Caco-2 (cell line): ENCODE measurements around the gene GCH1. TPM values are rescaled to one million over a fixed set of nuclear protein-coding genes. Genes with fewer than 3 reads are reported as not detected.

Experiments used
- BruUV-seq: library from RNA; stranded (reverse); fragments of 400-500 nt; replicated peaks from 2 replicates; lab custom pipeline; 2021; lab: Mats Ljungman, UMichigan
- CTCF ChIA-PET: fragments of 300-600 bp; sonication (Branson Sonifier 250); formaldehyde crosslinking; loops from one replicate; lab custom pipeline; 2022; ENCODE audit warnings: antibody characterized with exemption; lab: Charles Lee
- POLR2A ChIA-PET: fragments of 300-600 bp; sonication (Branson Sonifier 250); formaldehyde crosslinking; loops from one replicate; lab custom pipeline; 2022; ENCODE audit warnings: antibody characterized with exemption; lab: Charles Lee
- DNase-seq, 2 experiments: peaks; one replicate each; pipeline versions ENCODE4 v3.0.0 to v3.0.0-alpha.2; 2020 to 2022
- H3K27me3 ChIP-seq: replicated peaks from 2 replicates; pipeline ENCODE4 v1.6.0; 2011; ENCODE audit warnings: low read length; ENCODE audit not compliant: control insufficient read depth, insufficient read depth
- H3K36me3 ChIP-seq: 2 replicates; pipeline ENCODE4 v1.5.1; 2011; ENCODE audit warnings: low read length; ENCODE audit not compliant: control insufficient read depth, insufficient read depth
- H3K4me1 ChIP-seq: fragments of 250-450 bp; sonication (Bioruptor Pico); 2 replicates; pipeline ENCODE4 v1.5.1; 2020; ENCODE audit warnings: mild to moderate bottlenecking
- H3K4me3 ChIP-seq: 2 replicates; pipeline ENCODE4 v1.5.1; 2011; ENCODE audit warnings: low read depth, mild to moderate bottlenecking, control low read depth, low read length
- H3K9me3 ChIP-seq: fragments of 250-450 bp; sonication (Bioruptor Pico); 2 replicates; pipeline ENCODE4 v1.5.1; 2020; ENCODE audit warnings: mild to moderate bottlenecking, moderate library complexity
- H3K27ac Mint-ChIP-seq: one replicate; pipeline ENCODE4 v1.8.0; 2022; ENCODE audit warnings: mixed read lengths; ENCODE audit not compliant: unreplicated experiment
- H3K27me3 Mint-ChIP-seq: one replicate; pipeline ENCODE4 v1.8.0; 2022; ENCODE audit warnings: mixed read lengths; ENCODE audit not compliant: insufficient read depth, unreplicated experiment
- H3K36me3 Mint-ChIP-seq: one replicate; pipeline ENCODE4 v1.8.0; 2022; ENCODE audit warnings: mild to moderate bottlenecking, mixed read lengths; ENCODE audit not compliant: insufficient read depth, unreplicated experiment
- H3K4me1 Mint-ChIP-seq: one replicate; pipeline ENCODE4 v1.8.0; 2022; ENCODE audit warnings: low read depth, mixed read lengths; ENCODE audit not compliant: unreplicated experiment
- H3K4me3 Mint-ChIP-seq: one replicate; pipeline ENCODE4 v1.8.0; 2022; ENCODE audit warnings: mild to moderate bottlenecking, moderate library complexity, mixed read lengths; ENCODE audit not compliant: unreplicated experiment
- H3K9me3 Mint-ChIP-seq: one replicate; pipeline ENCODE4 v1.8.0; 2022; ENCODE audit warnings: mixed read lengths; ENCODE audit not compliant: unreplicated experiment
- intact Hi-C: fragments of 100-400 bp; cut with micrococcal nuclease; formaldehyde crosslinking; loops from one replicate; pipeline ENCODE4 v1.10.0; 2022; ENCODE audit not compliant: unreplicated experiment
- total RNA-seq: library from RNA; stranded (reverse); gene quantifications from 2 replicates; pipeline ENCODE4 v1.2.3, GENCODE V29; 2022
- TF ChIP-seq, protein P1 (sequence below), 2 experiments: fragments of 200-600 bp in 1 of 2; IDR thresholded peaks; 1 replicate in 1 of 2; 2 replicates in 1 of 2; pipeline versions ENCODE4 v1.5.1 to v1.8.0; 2011 to 2022; ENCODE audit warnings: antibody characterized with exemption in 1 of 2, control low read depth in 1 of 2, inconsistent platforms in 1 of 2, low read depth in 1 of 2, low read length in 1 of 2, mild to moderate bottlenecking in 1 of 2, moderate library complexity in 1 of 2; ENCODE audit not compliant: insufficient read depth in 1 of 2, severe bottlenecking in 1 of 2, unreplicated experiment in 1 of 2

GCH1 gene
- total RNA-seq, 1 experiment from 2014 or later: 17.9 TPM

DNA sequence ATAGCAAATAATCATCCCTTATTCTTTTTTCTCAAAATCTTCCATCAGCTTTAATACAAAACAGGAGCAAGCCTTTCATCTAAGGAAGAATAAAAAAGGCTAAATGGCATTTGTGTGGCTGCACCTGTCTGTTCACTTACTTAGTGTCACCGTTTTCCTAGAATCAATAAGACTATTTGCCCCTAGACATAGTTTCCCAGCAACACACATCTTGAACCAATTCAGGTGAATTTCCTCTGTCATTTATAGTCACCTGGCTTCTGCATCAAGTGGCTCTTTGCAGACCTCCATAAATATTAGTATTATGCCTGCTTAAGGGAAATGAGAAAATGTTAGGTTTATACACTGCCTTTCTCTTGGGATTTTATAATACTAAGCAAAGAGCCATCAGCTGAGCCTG lies 17.4 kb upstream of the GCH1 start:
- Mint-ChIP-seq H3K4me3 (no peak overlapping the region), H3K9me3 (no peaks in the 10 kb centered on the region), H3K27ac (no peak overlapping the region), H3K27me3 (peaks cover 4% of the 10 kb centered on the region), H3K4me1 (no peaks in the 10 kb centered on the region), H3K36me3 (no peaks in the 10 kb centered on the region)
- intact Hi-C loops: no loop called here
- CTCF ChIA-PET: no interaction called here
- H3K36me3 ChIP-seq: no peaks in the 10 kb centered on the region
- H3K4me1 ChIP-seq: no peaks in the 10 kb centered on the region
- no peaks in the 10 kb centered on the region for H3K9me3 ChIP-seq
- no peak overlapping the region for H3K4me3 ChIP-seq
- TF ChIP-seq, protein P1, sequence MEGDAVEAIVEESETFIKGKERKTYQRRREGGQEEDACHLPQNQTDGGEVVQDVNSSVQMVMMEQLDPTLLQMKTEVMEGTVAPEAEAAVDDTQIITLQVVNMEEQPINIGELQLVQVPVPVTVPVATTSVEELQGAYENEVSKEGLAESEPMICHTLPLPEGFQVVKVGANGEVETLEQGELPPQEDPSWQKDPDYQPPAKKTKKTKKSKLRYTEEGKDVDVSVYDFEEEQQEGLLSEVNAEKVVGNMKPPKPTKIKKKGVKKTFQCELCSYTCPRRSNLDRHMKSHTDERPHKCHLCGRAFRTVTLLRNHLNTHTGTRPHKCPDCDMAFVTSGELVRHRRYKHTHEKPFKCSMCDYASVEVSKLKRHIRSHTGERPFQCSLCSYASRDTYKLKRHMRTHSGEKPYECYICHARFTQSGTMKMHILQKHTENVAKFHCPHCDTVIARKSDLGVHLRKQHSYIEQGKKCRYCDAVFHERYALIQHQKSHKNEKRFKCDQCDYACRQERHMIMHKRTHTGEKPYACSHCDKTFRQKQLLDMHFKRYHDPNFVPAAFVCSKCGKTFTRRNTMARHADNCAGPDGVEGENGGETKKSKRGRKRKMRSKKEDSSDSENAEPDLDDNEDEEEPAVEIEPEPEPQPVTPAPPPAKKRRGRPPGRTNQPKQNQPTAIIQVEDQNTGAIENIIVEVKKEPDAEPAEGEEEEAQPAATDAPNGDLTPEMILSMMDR (IDR thresholded peaks at IDR 0.05; ENCODE audit: insufficient read depth in 1 of 2, low read depth in 1 of 2, low read length in 1 of 2, severe bottlenecking in 1 of 2, unreplicated experiment in 1 of 2): no peak
- H3K27me3 ChIP-seq: no peaks in the 10 kb centered on the region
- POLR2A ChIA-PET: no interaction called here
- no TSS peak for BruUV-seq
- DNase-seq: no peak

DNA sequence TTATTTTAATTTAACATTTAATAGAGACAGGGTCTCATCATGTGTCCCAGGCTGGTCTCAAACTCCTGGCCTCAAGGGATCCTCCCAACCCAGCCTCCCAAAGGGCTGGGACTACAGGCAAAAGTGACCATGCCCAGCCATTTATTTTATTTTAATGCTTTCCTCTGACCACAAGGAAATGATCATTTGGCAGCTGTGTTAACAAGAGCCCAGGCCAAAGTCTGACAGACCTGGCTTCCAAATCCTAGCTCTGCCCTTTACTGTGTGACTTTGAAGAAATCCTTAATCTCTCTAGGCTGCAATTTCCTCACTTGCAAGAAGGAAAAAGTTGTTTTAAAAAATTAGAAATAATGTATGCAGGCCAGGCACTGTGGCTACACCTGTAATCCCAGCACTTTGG lies 16.7 kb upstream of the GCH1 start:
- Mint-ChIP-seq H3K36me3 (no peaks in the 10 kb centered on the region), H3K4me3 (no peak overlapping the region), H3K4me1 (no peaks in the 10 kb centered on the region), H3K27ac (no peak overlapping the region), H3K27me3 (peaks cover 4% of the 10 kb centered on the region), H3K9me3 (no peaks in the 10 kb centered on the region)
- H3K4me1 ChIP-seq: no peaks in the 10 kb centered on the region
- H3K9me3 ChIP-seq: no peaks in the 10 kb centered on the region
- no peak for DNase-seq
- ChIA-PET POLR2A (no interaction called here), CTCF (no interaction called here)
- H3K4me3 ChIP-seq: no peak overlapping the region
- no peaks in the 10 kb centered on the region for H3K27me3 ChIP-seq
- TF ChIP-seq, protein P1 (IDR thresholded peaks at IDR 0.05; ENCODE audit: insufficient read depth in 1 of 2, low read depth in 1 of 2, low read length in 1 of 2, severe bottlenecking in 1 of 2, unreplicated experiment in 1 of 2): no peak
- no TSS peak for BruUV-seq
- intact Hi-C loops: no loop called here
- H3K36me3 ChIP-seq: no peaks in the 10 kb centered on the region

DNA sequence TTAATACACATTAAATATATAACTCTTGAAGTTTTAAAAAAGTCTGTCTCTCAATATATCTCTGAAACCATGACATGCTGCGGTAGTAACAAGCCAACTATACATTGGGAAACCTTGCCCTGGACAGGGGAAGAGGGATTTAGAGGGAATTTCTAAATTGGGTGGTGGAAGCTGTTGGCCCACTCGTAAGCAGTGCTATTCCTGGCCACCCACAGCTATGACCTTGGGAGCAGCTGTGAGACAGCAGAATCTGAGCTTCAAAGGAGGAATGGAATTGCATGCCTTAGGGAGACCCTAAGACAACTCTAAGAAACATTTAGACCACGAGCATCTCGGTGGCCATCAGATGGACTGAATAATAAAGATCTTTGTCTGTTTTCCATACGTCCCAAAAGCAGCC lies 15.8 kb upstream of the GCH1 start:
- intact Hi-C loops: no loop called here
- H3K27me3 Mint-ChIP-seq: peaks cover 4% of the 10 kb centered on the region

More for the DNA sequence above, 15.8 kb upstream of the GCH1 start:
- Histone ChIP-seq H3K4me3 (no peak overlapping the region), H3K27me3 (no peaks in the 10 kb centered on the region), H3K9me3 (no peaks in the 10 kb centered on the region), H3K36me3 (no peaks in the 10 kb centered on the region), H3K4me1 (no peaks in the 10 kb centered on the region)
- CTCF ChIA-PET: interaction anchor here (0.8 kb wide), 1 partner anchor 16 kb away, joined by 4 read pairs; the partner anchor contains the start of gene GCH1
- TF ChIP-seq, protein P1 (IDR thresholded peaks at IDR 0.05; ENCODE audit: insufficient read depth in 1 of 2, low read depth in 1 of 2, low read length in 1 of 2, severe bottlenecking in 1 of 2, unreplicated experiment in 1 of 2): no peak
- H3K9me3 Mint-ChIP-seq: no peaks in the 10 kb centered on the region
- DNase-seq: no peak
- no TSS peak for BruUV-seq
- no peaks in the 10 kb centered on the region for H3K4me1 Mint-ChIP-seq
- POLR2A ChIA-PET: no interaction called here
- no peak overlapping the region for H3K4me3 Mint-ChIP-seq
- no peaks in the 10 kb centered on the region for H3K36me3 Mint-ChIP-seq
- no peak overlapping the region for H3K27ac Mint-ChIP-seq
